ENCODE data around the gene PIP4K2A.

- TF ChIP-seq SP1 (IDR thresholded peaks at IDR 0.05) (no peak), TARDBP (IDR thresholded peaks at IDR 0.05) (no peak), BHLHE40 (IDR thresholded peaks at IDR 0.05; ENCODE audit: borderline replicate concordance) (no peak), FOXA1 (IDR thresholded peaks at IDR 0.05) (no peak), FOXM1 (IDR thresholded peaks at IDR 0.05; ENCODE audit: borderline replicate concordance) (no peak), L3MBTL2 (conservative IDR thresholded peaks at IDR 0.05) (no peak), ZNF384 (IDR thresholded peaks at IDR 0.05) (no peak), ARNT (IDR thresholded peaks at IDR 0.05) (no peak), LEF1 (IDR thresholded peaks at IDR 0.05; ENCODE audit: borderline replicate concordance) (no peak), FOXK2 (IDR thresholded peaks at IDR 0.05) (no peak), SUZ12 (IDR thresholded peaks at IDR 0.05) (no peak), NFRKB (IDR thresholded peaks at IDR 0.05) (no peak), HDGF (IDR thresholded peaks at IDR 0.05; ENCODE audit: borderline replicate concordance) (no peak)
Observed at GRCh38 chr10:22719406-22720042, 5.1 kb upstream of the PIP4K2A start.

Measured in HEK293T (cell line).